ENCODE measurements around the gene MYRIP. TPM values are rescaled to one million over a fixed set of nuclear protein-coding genes. Genes with fewer than 3 reads are reported as not detected.
"Not testable (repeated sequence)": the region's sequence is repeated elsewhere in the genome, so short reads cannot be mapped to it uniquely, and the experiment has no call there.

Gene MYRIP
- total RNA-seq, 1 experiment from 2014 or later = 1.6 TPM

- H3K4me3 Mint-ChIP-seq, POLR2A ChIA-PET, CTCF ChIA-PET, H3K27ac Mint-ChIP-seq, ATAC-seq: not testable (repeated sequence)
- Mint-ChIP-seq H3K9me3 (peaks cover 64% of the 10 kb centered on the region), H3K36me3 (peaks cover 48% of the 10 kb centered on the region), H3K4me1 (peaks cover 15% of the 10 kb centered on the region), H3K27me3 (ENCODE audit: low read depth) (peaks cover 16% of the 10 kb centered on the region; the same call in 1 of the 2 replicates)
- peak; percentile 15 for DNase-seq (ENCODE audit: low spot score)
Observed at GRCh38 chr3:40025892-40026291, 216.5 kb downstream of the MYRIP start.

GRCh38 chr3:40035177-40035576 lies 225.8 kb downstream of the MYRIP start:
- TF ChIP-seq ZNF396 (CRISPR knock-in tag; IDR thresholded peaks at IDR 0.05; ENCODE audit: borderline replicate concordance) (no peak), ERG (CRISPR knock-in tag; IDR thresholded peaks at IDR 0.05) (no peak), ZNF263 (CRISPR knock-in tag; IDR thresholded peaks at IDR 0.05; ENCODE audit: low read depth) (no peak), E2F4 (CRISPR knock-in tag; IDR thresholded peaks at IDR 0.05; ENCODE audit: borderline replicate concordance, low read depth) (no peak), CREB1 (CRISPR knock-in tag; IDR thresholded peaks at IDR 0.05) (no peak), ZNF317 (CRISPR knock-in tag; IDR thresholded peaks at IDR 0.05; ENCODE audit: borderline replicate concordance, low read depth) (no peak), NR1H2 (CRISPR knock-in tag; IDR thresholded peaks at IDR 0.05) (no peak), MLX (CRISPR knock-in tag; IDR thresholded peaks at IDR 0.05) (no peak), ARID4B (CRISPR knock-in tag; IDR thresholded peaks at IDR 0.05; ENCODE audit: borderline replicate concordance) (no peak), SMAD4 (CRISPR knock-in tag; IDR thresholded peaks at IDR 0.05) (no peak), CTCF (IDR thresholded peaks at IDR 0.05) (no peak), JAZF1 (CRISPR knock-in tag; IDR thresholded peaks at IDR 0.05) (no peak), GRHL2 (CRISPR knock-in tag; IDR thresholded peaks at IDR 0.05; ENCODE audit: insufficient replicate concordance, severe bottlenecking) (no peak), ZBTB21 (CRISPR knock-in tag; IDR thresholded peaks at IDR 0.05; ENCODE audit: borderline replicate concordance) (no peak)
- ChIA-PET POLR2A (no interaction called here), CTCF (no interaction called here)
- ATAC-seq = no peak
- no peak for DNase-seq (ENCODE audit: low spot score)
- no peak overlapping the region for H3K27ac Mint-ChIP-seq
- H3K27me3 Mint-ChIP-seq (ENCODE audit: low read depth) = no peaks in the 10 kb centered on the region
- no peak overlapping the region for H3K4me3 Mint-ChIP-seq
- peaks cover 7% of the 10 kb centered on the region; the same call in 1 of the 2 replicates for H3K36me3 Mint-ChIP-seq
- H3K9me3 Mint-ChIP-seq = peaks cover 30% of the 10 kb centered on the region
- H3K4me1 Mint-ChIP-seq = peaks cover 33% of the 10 kb centered on the region
